Midbrain (tissue), 1 donor: ENCODE measurements around the gene EDA.

Experiments used
- DNase-seq: peaks from one replicate; lab custom pipeline; 2025; lab: John Stamatoyannopoulos, UW

Gene EDA

DNA sequence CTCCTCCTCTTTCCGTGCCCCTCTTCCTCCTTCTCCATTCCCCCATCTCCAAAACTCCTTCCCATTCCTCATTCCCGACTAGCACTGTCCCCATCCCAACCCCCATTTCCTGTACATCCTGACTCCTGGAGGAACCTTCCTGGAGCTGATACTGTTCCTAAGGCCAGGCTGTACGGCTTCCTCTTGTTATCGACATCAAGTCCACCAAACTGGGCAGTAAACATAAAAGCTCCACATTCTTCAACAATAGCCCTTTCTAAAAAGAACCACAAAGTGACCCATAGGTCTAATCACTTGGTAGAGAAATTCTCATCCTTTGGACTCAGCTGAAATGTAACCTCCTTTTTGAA is 410.9 kb downstream of the EDA start:
- no peak for DNase-seq

DNA sequence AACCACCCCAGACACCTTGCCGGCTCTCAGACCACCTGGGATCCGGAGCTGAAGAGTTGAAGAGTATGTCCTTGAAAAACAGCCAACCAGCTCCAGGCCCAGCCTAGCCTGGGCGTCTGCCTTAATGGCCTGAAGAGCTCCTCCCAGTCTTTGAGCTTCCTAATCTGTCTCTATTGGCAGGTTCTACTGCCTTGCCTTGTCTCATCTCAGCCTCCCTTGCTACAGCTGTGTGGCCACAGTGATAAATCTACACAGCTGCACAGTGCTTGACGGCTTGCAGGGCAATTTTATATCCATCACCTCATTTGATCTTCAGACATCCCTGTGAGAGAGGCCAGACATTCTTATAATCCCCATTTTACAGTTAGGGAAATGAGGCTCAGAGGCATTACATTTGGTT is 413.9 kb downstream of the EDA start:
- no peak for DNase-seq

GRCh38 chrX:70030301-70030767 is 414.4 kb downstream of the EDA start:
- DNase-seq: peak; percentile 34

DNA sequence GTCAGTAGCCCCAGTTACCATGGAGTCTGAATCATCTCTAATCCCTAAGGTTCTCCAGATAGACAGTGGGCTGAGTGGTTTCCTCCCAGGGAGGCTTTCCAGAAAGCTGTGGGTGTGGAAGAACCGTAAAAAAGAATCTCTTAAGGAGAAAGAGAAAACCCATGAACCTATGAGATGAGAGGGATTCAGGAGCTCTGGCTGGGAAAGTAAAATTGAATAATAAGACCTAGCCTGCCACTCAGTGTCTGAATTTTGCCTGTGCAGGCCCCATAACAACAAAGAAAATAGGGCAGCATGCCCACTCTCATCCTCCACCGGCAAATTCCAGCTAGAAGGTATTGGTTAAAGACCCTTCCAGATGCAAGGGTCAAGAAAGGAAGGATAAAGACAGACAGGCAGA is 416.9 kb downstream of the EDA start:
- DNase-seq: no peak

GRCh38 chrX:70033348-70034051 is 417.6 kb downstream of the EDA start:
- peak; percentile 20 for DNase-seq

DNA sequence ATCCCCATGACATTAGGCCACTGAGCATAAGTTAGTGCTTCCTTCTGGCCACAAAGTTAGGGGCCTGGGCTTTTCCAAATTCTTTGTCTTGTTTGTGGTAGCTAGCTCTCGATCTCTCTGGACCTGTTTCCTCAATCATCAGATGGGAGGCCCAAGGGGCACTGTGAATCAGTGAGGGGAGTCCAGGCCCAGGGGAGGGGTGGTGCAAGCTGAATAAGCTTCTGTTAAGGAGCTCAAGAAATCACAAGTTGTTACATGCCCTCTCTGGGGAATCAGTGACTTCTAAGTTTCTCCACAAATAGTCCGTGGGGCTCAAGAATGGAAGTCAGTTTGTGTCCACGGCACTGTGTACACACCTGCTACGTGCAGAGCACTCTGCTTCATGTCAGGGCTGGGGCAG is 418.7 kb downstream of the EDA start:
- DNase-seq: no peak

DNA sequence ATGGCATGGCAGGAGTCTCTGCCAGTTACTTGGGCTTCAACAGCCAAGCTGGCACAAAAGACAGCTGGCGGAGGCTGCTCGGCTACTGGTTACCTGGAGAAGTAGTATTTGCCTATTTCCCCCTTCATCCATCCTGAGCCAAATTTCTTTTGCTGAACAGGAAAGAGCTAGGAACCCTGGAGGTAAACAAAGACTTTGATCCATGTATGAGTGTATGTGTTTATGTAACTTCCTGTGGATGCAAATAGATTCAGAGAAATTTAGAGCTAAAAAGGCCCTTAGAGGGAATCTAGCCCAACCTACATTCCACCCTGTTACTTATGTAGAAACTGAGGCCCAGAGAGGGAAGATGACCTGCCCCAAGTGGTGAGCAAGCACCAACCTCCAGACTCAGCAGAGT is 422.6 kb downstream of the EDA start:
- DNase-seq: no peak

- DNase-seq: no peak
Measured at GRCh38 chrX:70038951-70039350, 423.0 kb downstream of the EDA start.

- DNase-seq: no peak
Measured at GRCh38 chrX:70039758-70040157, 423.8 kb downstream of the EDA start.

DNA sequence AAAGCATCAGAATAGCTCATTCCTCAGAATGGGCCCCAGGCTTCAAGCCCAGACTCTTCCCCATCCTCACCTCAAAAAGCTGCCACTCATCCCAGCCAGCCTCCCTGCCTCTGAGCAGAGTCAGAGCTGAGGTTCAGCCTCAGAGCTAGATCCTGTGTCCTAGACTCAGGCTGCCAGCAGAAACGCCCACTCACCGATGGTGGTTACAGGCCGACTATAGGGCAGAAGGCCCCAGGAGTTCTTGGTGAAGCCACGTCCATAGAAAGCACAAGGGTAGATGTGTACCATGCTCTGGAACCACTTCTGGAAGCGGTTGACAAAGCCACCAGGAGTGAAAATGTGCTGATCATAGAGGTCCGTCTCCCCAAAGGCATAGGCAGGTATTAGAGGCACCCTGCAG is 426.1 kb downstream of the EDA start:
- no peak for DNase-seq

DNA sequence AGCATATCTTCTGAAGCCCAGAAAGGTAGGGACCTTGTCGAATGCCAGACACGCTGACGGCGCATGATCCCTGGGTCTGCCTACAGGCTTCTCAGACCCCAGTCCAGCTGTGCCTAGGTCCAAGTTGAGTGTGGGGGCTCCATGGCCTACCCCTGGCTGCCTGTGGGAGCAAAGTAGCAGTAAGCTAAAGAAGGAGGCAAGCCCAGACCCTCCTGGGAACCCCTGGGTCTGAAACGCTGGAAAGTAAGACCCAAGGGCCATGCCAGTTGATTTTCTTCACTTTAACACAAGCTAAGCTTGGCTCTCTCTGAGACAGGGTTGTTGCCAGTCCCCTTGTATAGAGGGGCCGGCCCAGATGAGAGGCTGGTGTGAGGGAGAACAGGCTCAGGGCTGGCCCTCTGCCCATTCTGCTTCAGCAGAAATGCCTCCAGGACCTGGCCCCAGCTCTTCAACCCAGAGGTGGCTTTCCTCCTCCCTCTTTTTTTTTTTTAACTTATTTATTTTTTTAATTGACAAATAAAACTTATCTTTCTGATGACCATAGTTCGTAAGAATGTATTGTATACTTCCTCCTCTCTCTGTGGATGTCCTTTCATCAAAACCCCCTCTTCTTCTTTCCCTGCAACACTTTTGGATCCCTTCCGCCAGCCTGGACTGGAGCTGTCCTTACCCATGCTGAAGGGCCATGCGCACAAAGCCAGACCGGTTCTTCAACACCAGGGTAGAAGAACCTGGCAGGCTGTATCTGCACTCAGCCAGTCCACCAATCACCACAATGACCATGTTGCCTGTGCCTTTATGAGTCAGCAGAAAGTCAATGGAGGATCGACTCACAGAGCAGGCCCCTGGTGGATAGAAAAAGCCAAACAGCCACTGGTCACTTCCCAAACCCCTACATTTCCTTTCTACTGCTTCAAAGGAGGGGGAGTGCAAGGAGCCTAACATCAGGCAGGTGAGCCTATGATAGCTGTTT is 426.8 kb downstream of the EDA start:
- DNase-seq: no peak

DNA sequence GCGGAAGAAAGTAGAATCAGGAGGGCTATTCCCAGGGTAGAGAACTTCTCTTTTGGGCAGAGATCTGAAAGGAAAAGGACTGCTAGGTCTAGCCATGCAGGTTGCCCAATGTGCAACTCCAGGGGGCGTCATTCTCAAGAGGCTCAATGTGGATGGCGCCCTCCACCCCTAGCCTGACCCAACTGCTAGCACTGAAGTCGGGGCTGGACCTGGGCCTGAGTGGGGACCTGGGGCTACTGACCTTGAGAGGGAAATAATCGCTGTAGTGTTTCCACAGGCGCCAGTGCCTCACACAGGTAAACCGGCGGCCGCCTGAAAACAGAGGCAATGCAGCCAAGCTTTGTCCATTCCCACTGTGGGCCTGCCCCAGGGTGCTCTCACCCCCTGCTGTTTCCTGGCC is 427.8 kb downstream of the EDA start:
- DNase-seq: no peak

DNA sequence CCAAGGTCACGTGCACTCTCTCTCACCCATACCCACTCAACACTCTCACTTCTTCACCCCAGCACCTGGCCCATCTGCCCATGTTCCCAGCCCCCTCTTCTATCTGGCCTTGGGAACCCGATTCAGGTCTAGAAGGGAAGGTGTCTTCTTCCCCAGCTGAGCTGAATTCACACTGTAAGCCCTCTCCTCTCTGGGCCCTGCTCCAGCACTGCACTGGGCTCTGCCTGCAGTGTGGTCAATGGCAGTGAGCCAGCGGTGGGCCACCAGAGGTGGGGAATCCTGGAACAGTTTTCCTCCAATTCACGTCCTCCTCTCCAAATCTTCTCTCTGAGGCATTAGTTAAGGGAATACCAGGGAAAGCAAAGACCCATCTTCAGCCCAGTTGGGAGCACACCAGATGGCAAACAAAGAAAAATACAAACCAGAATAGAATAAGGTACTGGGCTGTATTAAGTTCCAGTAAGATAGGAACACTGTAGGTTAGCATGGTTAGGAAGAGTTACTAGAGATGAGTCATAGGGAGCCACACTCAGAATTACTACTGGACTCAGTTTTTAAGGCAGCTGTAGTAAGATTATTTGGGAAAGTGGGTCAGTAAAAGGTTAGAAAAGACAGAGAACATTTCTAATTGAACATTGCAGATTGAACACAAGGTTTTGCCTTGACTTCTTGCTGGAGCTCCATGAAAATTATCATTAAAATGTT is 428.8 kb downstream of the EDA start:
- no peak for DNase-seq

DNA sequence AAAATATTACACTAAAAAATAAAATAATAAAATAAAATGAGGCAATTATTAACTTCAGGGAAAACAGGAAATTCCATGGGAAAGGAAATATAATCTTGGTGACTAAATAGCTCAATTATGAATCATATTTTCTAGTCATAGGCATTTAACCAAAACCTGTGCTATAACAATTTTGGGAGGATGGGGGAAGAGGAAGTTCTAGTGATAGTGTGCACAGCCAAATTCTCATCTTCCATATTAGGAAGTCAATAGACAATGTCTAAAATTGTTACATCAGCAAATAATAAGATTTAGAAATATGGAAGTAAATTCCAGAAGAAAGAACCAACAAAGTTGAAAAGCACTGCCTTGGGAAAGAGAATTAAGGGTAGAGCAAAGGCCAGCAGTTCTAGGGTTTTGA is 431.1 kb downstream of the EDA start:
- DNase-seq: no peak

DNA sequence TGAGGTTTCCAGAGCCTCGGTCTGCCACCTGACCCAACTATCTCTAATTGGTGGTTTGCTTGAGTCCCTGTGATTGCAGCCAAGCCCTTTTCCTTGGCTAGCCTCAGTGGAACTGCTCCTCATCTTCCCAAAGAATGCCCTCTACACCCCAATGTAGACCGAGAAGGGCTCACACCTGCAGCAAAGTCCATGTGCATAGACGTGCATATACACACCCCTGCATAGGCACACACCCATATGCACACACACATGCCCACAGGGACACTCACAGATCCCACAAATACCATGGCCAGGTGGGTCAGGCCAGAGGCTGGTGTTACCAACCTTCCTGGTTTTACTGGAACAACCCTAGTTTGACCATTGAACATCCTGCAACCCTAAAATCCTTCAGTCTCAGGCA is 433.5 kb downstream of the EDA start:
- no peak for DNase-seq

GRCh38 chrX:70049925-70050324 is 434.0 kb downstream of the EDA start, which contains the start of gene AWAT2:
TSS of gene AWAT2 (minus strand) at chrX:70049938. CDS start at chrX:70049932, 6 bp downstream.
- DNase-seq: no peak

DNA sequence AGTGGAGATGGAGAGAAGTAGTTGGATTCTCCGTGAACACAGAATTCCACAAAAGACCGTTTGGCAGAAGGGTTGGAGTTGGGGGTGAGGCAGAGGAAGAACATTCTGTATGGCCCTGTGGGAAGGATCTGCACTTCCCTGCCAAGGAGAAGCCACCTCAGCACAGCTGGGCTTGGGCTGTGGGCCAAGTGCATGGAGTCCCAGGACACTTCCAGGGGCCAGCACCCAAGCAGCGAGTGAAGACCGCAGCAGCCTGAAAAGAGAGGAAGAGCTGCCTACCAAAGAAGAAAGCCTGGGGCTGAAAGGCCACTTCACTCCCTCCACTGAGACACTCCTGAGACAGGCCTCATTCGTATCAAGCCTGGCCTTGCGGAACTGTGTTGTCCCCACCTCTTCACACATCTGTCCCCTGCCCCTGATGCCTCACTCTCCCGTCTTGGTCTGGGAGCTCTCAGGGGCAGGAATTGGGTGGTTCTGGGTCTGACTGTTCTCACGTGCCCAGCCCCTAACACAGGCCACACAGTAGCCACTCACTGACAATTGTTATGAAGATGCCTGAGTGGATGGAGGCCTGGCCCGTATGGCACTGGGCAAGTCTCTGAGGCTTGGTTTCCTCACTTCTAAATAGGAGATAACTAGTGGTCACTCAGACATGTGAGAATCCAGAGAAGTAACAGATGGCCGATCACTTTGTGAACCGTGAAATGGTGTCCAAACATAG is 437.1 kb downstream of the EDA start:
- DNase-seq: no peak

GRCh38 chrX:70054391-70054790 is 438.5 kb downstream of the EDA start:
- DNase-seq: no peak

DNA sequence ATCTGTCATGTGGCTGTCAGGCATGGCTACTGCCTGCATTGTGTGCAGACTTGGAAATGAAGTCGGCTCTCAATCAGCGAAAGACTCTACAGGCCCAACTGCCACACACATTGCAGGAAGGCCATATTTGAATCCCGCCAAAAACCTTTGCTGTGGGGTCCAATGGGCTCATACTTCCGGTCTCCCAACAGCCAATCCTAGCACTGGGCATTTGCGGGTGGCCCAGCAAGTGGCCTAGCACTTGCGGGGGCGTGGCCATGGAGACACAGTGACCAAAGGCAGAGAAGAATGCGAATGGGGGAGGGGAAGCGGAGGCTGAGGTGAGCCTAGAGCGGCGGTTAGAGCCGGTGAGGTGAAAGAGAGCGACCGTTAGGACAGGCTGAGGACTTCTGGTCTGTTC is 446.2 kb downstream of the EDA start, which contains the start of gene OTUD6A:
OTUD6A (plus strand) TSS at position 382 of the 400 bp plus-strand sequence. CDS start 68 bp downstream, outside the sequence.
- no peak for DNase-seq

DNA sequence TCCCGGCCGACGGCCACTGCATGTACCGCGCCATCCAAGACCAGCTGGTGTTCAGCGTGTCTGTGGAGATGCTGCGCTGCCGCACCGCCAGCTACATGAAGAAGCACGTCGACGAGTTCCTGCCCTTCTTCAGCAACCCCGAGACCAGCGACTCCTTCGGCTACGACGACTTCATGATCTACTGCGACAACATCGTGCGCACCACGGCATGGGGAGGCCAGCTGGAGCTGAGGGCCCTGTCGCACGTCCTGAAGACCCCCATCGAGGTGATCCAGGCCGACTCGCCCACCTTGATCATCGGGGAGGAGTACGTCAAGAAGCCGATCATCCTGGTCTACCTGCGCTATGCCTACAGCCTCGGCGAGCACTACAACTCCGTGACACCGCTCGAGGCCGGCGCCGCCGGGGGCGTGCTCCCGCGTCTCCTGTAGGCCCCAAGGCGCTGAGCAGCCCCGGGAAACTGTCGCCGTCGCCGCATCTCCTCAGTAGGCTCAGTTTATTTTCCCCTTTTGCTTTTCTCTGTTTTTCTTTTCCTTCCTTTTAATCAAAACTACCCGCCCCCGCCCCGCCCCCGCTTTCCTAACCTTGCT is 447.1 kb downstream of the EDA start:
- DNase-seq: no peak

DNA sequence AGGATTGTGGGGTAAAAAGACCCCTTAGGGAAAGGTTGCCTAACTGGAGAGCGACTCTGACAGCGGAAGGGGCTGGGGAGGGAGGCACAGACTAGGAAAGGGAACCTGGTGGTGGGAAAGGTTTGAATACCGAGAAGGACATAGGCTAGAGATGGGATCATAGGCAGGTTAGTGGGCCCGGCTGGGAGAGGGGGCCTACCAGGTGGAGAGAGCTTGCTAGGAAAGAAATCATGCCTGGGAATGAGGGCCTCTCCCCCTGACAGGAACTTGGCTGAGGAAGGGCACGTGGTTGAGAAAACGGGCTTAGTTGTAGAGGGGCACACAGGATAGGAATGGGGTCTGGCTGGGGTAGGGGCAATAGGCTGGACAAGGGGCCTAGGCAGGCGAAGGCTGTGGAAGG is 450.7 kb downstream of the EDA start:
- DNase-seq: no peak
